Occipital lobe (tissue), 2 donors: Measurements from ENCODE around the gene ANKRD9. TPM values are rescaled to one million over a fixed set of nuclear protein-coding genes. Genes with fewer than 3 reads are reported as not detected.
A peak's percentile ranks its signal among the peaks of the same experiment; 100 is the strongest.

Experiments used
- DNase-seq: peaks from one replicate; lab custom pipeline; 2025; lab: John Stamatoyannopoulos, UW
- total RNA-seq: library from RNA; depleted of rRNA; stranded (reverse); fragments of >200 nt; gene quantifications from one replicate; pipeline ENCODE4 v1.2.3, GENCODE V29; 2014

The ANKRD9 gene
- total RNA-seq, 1 donor from 2014 or later = 5.9 TPM

DNA sequence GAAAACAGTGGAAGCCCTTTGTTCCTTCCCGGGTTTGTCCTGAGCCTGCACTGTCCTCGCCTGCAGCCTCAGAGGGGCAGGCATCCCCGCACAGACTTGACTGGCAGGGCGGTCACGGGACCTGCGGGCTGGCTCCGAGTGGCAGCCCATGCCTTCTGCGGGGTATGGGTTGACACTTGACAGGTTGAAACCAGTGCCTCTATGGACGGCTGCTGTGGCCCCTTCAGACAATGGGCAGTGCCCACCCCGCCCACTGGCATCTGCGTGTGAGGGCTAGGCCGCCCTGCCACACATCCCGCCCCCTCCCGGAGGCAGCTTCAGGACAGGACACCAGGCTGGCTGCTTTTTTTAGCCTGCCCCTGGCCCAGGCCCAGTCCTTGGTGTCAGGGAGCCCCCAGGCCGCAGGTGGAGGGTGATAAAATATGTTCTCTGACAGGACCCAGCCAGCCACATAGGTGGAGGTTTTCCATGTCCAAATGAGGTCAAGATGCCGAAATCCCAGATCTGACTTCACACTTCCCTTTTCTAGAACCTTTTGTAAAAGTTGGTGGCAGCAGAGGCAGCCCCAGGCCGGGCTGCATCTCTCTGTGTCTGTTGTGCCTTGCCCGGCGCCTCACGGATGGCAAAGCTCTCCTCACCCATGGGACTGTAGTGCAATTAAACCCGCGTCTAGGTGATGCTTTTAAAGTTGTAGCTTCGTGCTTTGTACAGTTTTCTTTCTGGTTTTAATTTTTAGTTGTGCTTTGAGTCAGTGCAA is 10.0 kb downstream of the ANKRD9 start:
- DNase-seq = no peak

DNA sequence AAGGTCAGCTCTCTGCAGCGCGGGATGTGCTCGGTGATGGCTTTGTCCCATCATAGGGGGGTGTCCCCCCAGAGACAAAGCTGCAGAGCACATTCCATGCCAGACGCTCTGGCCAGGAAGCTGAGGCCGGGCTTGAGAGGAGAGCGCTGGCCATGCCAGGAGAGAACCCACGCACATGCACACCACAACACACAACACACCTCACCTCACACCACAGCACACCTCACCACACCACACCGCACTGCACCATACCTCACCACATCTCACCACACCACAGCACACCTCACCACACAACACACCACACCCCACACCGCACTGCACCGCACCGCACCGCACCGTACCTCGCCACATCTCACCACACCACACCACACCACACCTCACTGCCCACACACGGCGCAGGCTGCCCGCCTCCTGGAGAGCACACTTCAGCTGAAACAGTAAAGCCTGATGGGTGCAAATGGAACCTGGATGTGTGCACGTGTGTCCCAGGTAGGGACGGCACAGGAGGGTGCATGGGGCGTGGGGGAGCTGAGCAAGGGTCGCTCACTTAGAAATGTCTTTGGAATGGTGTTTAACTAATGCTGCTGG is 10.8 kb downstream of the ANKRD9 start:
- DNase-seq = no peak

DNA sequence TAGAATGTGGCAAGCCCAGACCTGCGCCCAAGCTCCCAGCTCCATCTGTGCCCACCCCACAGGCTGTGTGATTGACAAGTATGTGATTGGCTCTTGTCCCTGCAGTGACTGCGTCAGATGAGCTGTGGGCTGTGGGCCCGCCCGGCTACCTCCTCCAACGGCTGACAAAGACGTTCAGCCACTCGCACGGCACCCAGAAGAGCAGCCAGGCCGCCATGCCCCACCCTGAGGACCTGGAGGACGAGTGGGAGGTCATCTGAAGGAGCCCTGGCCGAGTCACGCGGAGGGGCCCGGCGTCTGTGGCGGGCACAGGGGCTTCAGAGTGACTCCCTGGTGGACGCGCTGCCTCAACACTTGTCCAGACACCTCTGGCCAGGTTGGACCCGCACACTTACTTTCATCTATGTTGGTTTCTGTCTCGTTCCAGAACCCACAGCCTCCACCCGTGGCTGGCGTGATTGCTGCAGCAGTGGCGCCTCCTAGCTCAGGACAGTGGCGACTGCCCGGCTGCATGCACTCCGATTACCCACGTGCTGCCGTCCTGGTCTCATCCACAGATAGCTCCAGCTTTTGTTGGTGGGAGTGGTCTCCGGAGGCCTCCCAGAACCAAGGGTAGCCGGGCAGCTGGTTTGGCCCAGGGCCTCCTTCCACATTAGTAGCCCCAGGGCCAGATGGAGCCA is 11.4 kb downstream of the ANKRD9 start:
- no peak for DNase-seq

DNA sequence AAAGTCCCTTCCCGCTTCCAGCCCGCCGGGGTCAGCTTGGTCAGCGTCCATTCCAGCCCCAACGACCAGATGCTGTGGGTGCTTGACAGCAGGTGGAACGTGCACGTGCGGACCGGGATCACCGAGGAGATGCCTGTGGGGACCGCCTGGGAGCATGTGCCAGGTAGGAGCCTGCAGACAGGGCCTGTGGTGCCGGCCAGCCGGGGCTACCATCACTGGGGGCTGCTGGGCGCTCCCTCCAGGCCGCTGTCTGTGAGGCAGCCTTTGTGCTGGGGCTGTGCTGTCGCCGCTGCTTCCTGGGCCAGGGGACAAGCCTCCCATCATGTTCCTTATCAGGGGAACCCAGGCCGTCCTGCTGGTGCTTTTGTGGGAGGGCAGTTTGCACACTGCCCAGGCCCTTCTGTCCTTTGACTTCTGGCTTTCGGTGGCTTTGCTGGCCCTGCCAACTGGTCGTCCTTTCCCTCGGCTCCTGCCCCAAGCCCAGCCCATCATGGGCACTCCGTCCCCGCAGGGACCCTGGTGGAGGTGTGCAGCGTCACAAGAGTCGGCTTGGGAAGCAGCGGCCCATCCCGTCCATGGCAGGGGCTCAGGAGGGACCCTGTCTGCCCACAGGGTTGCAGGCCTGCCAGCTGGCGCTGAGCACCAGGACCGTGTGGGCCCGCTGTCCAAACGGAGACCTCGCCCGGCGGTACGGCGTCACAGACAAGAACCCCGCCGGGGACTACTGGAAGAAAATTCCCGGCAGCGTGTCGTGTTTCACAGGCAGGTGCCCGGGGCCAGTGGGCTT is 12.4 kb downstream of the ANKRD9 start:
- DNase-seq = no peak

DNA sequence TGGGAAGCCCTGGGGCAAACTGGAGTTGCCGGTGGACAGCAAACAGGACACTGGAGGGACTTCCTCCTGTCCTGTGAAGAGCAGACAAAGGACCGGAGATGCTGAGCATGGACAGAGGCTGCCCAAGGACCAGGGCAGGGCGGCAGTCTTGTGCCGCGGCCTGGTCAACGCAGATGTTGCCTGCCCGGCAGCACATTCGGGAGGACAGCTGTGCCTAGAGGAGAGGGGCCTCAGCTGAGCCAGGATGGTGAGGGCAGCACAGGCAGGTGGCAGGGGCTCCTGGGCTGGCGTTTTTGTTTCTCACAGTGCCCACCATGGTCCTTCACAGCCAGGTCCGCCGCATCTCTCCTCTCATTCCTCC is 13.3 kb downstream of the ANKRD9 start:
- DNase-seq = no peak

DNA sequence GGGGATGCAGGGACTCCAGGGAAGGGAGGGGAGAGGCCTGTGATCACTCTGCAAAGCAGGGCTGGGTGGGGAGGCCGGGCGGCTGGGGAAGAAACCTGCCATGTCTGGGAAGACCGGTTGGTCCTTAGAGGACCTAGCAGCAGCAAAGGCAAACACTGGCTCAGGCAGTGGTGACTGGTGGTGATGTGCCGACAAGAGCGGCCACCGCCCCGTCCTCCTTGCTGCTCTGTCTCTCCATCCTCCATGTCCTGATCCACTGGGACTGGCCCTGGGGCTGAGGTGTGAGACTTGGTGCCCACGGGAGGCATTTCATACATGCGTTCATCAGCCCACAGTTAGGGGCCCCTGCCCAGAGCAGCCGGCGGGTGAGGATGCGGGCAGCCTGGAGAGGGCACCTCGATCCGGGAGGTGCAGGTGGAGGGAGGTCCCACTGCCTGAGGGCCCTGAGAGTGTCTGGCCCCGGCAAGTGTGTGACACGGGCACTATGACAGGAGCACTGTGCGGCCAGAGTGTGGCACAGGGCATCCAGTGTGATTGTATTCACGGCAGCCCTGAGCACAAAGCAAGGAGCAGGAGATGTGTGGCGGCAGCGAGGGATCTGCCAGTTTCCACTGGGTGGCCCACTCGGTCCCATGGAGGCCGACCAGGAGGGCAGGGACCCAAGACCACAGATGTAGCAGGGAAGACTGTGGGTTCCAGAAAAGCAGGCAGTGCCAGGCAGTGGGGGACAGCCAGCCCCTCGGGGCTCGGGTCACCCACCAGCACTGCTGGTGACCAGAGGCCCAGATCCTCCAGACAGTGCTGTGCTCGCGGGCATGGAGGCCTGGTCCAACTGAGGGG is 13.9 kb downstream of the ANKRD9 start:
- no peak for DNase-seq

DNA sequence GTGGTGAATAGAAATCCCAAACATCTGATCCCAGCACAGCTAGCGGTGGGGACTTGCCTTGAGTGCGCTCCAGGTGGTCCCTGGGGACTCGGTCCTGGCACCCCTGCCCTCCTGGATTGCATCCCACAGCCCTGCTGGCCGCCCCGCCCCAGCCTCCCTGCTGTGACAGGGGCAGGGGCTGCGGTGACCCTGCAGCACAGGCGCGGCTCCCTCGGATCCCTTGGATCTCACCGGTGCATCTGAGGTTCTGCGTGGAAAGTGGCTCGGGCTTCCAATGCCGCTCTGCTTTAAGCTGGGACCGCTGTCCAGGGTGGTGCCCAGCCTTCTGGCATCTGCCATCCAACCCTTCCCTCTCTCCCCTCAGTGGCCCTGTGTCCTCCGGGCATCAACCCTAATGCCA is 16.0 kb downstream of the ANKRD9 start:
- DNase-seq = no peak

DNA sequence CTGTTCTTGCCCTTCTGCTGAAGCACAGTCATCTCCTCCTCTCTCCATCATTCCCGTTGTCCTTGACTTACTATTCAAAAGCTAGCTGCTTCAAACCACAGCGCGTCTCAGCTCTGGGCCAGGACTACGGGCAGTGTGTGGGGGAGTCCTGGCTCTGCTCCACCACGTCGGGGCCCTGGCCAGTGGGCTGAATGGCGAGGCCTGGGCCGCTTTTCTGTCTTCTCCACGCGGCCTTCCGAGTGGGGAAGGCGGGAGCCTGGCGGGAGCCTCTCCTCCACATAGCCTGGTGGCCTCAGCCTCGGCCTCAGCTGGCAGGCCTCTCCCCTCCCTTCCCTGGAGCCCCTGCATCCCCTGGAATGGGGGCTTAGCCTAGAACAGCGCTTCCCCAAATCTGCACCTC is 16.5 kb downstream of the ANKRD9 start:
- DNase-seq = no peak

DNA sequence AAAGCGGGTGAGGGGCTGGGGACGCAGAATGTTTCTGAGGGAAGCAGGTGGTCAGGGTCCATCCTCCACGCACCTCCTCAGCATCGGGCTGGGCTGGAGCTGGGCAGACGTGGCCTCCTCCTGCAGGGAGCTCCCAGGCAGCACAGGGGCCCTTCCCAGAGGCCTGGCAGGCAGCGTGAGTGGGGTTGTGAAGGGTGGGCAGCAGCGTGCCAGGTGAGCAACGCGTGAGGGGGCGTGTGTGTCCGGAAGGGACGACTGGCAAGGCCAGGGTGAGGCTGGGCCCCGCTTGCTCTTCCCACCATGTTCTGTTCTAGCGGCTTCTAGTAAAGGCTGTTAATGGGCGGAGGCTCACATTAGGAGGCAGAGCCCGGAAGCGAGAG is 17.1 kb downstream of the ANKRD9 start:
- no peak for DNase-seq

DNA sequence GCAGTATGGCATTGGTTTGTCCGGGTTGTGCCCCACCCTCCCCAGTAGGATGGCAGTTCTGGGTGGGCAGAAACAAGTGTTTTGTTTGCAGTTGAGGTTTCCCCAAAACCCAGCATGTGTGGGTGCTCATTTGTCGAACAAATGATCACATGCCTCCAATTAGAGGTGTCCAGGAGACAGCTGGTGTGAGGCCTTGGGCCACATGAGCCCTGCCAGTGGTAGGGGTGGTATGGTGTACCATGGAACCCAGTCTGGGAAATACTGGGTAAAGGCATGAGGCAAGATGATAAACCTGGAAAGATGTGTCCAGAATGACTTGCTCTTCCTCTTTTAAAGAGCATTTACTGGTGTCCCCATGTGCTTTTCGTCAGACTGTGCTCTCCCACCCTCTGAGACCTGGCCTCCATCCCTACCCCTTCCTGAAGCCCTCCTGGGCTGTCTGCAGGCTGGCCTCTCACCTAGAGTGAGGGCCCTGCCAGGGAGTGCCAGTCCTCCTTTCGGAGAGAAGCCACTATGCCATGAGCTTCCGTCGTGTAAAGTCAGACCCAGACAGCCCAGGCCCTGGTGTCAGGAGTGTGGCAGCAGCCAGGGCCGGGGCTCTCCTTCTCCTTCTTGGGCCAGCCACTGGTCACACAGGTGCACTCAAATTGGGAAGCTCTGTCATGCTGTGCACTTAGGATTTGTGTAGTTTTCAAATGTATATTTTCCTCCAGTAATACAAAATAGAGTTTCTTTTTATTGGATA is 17.6 kb downstream of the ANKRD9 start:
- DNase-seq = no peak

DNA sequence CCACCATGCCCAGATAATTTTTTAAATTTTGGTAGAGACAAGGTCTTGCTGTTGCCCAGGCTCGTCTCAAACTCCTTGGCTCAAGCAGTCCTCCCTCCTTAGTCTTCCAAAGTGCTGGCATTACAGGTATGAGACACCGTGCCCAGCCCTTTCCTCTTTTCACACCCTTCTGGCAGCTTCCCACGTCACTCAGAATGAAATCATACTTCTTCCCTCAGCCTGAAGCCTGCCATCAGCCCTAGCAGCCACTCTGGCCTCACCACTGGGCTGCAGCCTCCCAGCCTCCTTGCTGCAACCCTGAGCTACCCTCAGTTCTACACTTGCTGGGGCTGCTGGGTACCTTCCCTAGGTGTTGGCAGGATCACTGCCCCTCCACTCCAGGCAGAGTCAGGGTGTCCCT is 18.2 kb downstream of the ANKRD9 start:
- DNase-seq = no peak

DNA sequence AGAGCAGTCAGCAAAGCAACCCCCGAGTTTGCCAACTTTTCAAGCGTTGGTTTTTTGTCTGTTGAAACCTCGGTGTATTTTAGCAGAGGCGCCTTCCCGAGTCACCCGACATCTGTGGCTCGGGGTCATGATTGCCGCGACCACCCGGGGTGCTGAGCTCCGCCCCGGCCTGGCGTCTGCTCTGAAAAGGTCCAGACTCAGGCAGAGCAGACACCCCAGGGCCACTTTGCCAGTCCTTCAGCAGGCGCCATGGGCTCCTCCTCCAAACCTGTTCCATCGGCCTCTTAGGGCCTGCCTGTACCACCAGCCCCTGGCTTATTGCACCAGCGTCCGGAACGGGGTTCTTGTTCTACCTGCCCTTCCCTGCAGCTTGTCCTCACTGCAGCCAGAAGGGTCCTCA is 19.1 kb downstream of the ANKRD9 start:
- DNase-seq = no peak

DNA sequence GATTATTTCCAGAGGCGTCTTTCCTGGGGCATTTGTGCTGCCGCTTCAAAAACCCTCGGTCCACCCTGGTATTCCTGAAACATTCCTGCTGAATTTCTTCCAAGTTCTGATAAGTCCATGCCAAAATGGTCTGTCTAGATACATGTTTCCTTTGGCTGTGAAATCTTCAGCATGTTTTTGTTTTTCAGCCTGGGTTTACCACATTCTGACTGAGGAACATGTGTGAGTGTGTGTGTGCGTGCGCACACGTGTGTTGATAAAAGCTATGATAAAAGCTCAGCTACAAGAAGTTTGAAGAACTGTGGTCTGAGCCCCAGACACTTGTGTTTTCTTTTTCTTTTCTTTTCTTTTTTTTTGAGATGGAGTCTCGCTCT is 22.4 kb downstream of the ANKRD9 start:
- DNase-seq = no peak

DNA sequence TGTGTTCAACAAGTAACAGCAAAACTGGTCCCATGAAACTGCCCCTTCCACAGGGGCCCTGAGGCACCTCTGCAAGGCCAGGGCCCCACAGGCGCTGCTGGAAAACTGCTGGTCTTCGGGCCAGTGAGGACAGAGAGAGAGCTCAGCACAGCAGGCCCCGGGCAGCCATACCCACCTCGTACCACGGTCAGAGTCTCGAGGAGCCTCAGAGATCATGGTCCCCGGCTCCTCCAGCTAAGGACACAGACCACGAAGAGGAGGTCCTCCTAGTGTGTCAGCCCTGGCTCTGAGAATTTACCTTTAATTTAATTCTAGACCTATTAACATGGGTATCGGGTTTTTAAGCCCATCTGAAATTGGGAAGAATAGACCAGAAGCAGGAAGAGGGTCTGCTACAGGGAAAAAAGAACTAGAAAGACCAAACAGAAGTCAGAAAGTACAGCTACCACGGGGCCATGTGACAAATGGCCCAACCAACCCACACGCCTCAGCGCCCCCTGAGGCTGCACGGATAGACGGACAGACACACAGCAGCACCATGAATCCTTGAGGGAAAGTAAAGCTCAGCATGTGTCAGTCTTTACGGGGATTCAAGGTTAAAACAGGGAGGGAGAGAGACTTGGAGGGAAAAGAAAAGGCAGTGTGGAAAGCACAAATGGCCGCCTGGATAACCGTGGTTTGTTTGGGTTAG is 22.9 kb downstream of the ANKRD9 start:
- DNase-seq = no peak

DNA sequence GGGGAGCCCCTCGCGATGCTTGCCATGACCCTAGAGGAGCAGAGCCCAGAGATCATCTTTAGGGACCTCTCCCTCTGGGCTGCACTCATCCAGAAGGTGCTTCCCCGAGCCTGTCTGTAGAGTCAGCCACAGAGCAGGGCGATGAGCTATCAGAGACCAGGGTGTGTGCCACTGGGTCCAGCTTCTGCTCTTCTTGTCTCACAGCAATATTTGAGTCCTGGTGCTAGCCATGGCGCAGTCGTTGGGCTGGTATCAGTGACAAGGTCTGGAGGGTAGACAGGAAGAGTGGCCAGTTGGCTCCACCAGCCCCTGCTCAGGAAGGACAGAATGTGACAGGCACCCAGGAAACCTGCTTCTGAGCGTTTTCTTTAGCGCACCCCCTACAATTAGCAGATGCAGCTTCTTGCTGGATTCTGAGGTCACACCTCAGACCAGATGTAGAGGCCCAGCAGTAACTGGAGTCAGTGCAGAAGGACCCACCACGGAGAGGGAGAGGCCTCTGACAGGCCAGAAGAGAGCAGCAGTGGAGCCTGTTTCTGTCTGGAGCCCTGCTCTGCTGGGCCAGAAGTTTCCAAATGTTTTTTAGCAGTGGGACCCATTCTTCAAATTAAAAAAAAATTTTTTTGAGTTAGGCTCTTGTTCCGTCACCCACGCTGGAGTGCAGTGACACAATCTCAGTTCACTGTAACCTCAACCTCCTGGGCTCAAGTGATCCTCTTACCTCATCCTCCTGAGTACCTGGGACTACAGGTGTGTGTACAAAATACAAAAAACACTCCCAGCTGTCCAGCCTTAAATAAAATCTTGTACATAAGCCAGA is 23.7 kb downstream of the ANKRD9 start:
- no peak for DNase-seq

DNA sequence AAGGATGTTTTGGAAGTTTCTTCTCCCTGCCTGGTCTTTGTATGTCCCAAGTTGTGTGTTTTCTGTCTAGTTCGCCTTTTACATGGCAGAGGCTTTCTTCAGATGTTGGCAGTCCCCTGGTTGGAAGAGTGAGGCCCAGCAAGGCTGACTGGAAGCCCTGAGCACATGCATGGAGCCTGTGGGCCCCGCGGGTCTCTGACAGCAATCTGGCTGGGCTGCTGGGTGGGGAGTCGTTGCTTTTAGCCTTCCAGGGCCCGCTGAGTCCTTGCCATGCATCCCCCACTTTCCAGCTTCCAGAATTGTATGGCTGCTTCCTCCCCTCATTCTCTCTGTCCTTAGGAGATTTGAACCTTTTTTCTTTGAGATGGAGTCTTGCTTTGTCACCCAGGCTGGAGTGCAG is 25.3 kb downstream of the ANKRD9 start:
- no peak for DNase-seq

DNA sequence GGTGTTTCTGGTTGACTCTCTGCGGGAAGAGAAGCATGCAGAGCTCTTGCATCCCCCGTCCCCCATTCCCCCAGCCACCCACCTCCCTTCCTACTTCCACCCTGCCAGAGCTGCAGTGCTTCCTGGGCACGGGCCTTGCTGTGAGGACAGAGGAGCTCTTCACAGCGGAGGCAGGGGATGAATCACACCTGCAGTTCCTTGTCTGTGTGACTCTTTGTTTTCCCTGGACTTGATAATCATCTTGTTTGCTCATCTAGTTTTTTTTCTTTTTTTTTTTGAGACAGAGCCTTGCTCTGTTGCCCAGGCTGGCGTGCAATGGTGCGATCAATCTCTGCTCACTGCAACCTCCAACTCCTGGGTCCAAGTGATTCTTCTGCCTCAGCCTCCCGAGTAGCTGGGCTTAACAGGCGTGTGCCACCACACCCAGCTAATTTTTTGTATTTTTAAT is 27.8 kb downstream of the ANKRD9 start:
- no peak for DNase-seq

DNA sequence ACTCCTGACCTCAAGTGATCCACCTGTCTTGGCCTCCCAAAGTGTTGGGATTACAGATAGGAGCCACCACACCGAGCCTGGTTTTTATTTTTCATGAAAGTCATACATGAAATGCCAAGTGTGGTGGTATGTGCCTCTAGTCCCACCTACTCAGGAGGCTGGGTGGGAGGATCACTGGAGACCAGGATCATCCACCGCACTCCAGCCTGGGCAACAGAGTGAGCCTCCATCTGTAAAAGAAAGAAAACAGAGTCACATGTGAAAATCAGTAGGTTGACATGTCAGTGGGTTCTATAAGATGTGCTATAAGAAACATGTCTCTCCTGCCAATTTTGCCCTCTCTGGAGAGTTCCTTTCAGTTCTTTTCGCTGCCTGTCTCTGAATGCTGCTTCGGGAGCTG is 28.2 kb downstream of the ANKRD9 start:
- no peak for DNase-seq

DNA sequence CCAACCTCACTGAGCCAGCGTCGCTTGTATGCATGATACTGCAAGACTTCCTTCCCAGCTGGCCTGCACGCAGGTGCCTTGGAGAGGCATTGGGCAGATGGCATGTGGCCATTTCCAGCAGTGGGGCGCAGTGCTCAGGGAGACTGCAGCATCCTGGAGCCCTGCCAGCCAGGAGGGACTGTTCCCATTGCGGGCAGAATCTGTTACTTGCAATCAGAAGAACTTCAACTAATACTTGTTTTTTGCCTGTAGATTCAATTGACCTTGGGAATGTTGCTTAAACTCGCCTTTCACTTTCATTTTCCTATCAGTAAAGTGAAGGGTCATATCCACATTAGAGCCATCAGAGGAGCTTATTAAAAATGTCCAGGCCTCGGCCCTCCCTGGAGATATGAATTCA is 29.8 kb downstream of the ANKRD9 start:
- peak; percentile 39 for DNase-seq
